H1 (cell line): Measurements from ENCODE around the gene RSAD1.

ENCODE experiments used
- NANOG ChIP-seq: IDR thresholded peaks from 2 replicates; pipeline ENCODE4 v1.6.1; 2011; ENCODE audit warnings: low read length, low read depth, mild to moderate bottlenecking, inconsistent platforms; ENCODE audit not compliant: insufficient read depth, poor library complexity, severe bottlenecking
- TF ChIP-seq, protein P1 (sequence below), 3 experiments: IDR thresholded peaks; 1 replicate in 2 of 3; 2 replicates in 1 of 3; pipeline versions ENCODE4 v1.5.1 to v1.6.1; 2011; ENCODE audit warnings: low read length in 3 of 3, mild to moderate bottlenecking in 3 of 3, inconsistent platforms in 2 of 3, low read depth in 1 of 3, moderate library complexity in 1 of 3; ENCODE audit not compliant: insufficient read depth in 1 of 3; ENCODE audit errors: control extremely low read depth in 1 of 3
- TF ChIP-seq, protein P2 (sequence below): IDR thresholded peaks from 2 replicates; pipeline ENCODE4 v1.6.1; 2011; ENCODE audit warnings: low read depth, mild to moderate bottlenecking, low read length; ENCODE audit not compliant: insufficient read depth
- TF ChIP-seq, protein P3 (sequence below): fragments of 300-600 bp; sonication (generic); IDR thresholded peaks from 2 replicates; pipeline ENCODE4 v1.7.1; 2012; ENCODE audit warnings: low read length, moderate library complexity, mild to moderate bottlenecking, inconsistent platforms; ENCODE audit not compliant: insufficient replicate concordance

DNA sequence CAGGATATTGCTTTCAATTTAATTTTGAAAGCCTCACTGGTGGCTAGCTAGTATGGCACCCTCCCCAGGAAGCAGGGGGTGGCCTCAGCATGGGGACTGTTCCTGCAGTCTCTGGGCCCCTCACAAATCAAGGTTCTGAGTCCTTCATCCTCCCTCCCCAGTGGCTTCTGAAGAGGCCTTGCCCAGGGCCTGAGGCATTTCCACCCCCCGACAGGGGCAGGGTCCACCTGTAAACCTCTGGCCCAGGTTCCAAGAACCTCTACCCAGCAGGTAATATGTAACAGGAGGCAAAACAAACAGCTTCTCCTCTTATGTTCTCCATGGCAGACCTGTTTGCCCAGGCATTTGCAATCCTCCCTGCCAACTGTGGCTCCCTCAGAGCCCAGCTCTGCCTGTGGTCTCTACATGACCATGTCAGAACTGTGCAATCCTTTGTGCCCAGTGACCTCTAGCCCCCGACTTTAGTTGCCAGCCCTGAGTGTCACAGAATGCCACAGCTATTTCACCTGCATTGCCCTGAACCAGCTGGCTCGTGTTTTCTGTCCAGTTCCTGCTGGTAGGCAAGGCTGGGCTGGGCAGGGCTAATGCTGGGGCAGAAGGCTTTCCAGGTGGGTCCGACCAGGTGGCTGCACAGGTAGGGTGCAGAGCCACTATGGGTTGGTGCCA lies 38.4 kb upstream of the RSAD1 start:
- TF ChIP-seq NANOG: no peak
- TF ChIP-seq, protein P1, sequence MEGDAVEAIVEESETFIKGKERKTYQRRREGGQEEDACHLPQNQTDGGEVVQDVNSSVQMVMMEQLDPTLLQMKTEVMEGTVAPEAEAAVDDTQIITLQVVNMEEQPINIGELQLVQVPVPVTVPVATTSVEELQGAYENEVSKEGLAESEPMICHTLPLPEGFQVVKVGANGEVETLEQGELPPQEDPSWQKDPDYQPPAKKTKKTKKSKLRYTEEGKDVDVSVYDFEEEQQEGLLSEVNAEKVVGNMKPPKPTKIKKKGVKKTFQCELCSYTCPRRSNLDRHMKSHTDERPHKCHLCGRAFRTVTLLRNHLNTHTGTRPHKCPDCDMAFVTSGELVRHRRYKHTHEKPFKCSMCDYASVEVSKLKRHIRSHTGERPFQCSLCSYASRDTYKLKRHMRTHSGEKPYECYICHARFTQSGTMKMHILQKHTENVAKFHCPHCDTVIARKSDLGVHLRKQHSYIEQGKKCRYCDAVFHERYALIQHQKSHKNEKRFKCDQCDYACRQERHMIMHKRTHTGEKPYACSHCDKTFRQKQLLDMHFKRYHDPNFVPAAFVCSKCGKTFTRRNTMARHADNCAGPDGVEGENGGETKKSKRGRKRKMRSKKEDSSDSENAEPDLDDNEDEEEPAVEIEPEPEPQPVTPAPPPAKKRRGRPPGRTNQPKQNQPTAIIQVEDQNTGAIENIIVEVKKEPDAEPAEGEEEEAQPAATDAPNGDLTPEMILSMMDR (IDR thresholded peaks at IDR 0.05; ENCODE audit: control extremely low read depth in 1 of 3, insufficient read depth in 1 of 3, low read depth in 1 of 3, low read length in 3 of 3): no peak
- TF ChIP-seq, protein P2, sequence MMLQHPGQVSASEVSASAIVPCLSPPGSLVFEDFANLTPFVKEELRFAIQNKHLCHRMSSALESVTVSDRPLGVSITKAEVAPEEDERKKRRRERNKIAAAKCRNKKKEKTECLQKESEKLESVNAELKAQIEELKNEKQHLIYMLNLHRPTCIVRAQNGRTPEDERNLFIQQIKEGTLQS: no peak
- TF ChIP-seq, protein P3, sequence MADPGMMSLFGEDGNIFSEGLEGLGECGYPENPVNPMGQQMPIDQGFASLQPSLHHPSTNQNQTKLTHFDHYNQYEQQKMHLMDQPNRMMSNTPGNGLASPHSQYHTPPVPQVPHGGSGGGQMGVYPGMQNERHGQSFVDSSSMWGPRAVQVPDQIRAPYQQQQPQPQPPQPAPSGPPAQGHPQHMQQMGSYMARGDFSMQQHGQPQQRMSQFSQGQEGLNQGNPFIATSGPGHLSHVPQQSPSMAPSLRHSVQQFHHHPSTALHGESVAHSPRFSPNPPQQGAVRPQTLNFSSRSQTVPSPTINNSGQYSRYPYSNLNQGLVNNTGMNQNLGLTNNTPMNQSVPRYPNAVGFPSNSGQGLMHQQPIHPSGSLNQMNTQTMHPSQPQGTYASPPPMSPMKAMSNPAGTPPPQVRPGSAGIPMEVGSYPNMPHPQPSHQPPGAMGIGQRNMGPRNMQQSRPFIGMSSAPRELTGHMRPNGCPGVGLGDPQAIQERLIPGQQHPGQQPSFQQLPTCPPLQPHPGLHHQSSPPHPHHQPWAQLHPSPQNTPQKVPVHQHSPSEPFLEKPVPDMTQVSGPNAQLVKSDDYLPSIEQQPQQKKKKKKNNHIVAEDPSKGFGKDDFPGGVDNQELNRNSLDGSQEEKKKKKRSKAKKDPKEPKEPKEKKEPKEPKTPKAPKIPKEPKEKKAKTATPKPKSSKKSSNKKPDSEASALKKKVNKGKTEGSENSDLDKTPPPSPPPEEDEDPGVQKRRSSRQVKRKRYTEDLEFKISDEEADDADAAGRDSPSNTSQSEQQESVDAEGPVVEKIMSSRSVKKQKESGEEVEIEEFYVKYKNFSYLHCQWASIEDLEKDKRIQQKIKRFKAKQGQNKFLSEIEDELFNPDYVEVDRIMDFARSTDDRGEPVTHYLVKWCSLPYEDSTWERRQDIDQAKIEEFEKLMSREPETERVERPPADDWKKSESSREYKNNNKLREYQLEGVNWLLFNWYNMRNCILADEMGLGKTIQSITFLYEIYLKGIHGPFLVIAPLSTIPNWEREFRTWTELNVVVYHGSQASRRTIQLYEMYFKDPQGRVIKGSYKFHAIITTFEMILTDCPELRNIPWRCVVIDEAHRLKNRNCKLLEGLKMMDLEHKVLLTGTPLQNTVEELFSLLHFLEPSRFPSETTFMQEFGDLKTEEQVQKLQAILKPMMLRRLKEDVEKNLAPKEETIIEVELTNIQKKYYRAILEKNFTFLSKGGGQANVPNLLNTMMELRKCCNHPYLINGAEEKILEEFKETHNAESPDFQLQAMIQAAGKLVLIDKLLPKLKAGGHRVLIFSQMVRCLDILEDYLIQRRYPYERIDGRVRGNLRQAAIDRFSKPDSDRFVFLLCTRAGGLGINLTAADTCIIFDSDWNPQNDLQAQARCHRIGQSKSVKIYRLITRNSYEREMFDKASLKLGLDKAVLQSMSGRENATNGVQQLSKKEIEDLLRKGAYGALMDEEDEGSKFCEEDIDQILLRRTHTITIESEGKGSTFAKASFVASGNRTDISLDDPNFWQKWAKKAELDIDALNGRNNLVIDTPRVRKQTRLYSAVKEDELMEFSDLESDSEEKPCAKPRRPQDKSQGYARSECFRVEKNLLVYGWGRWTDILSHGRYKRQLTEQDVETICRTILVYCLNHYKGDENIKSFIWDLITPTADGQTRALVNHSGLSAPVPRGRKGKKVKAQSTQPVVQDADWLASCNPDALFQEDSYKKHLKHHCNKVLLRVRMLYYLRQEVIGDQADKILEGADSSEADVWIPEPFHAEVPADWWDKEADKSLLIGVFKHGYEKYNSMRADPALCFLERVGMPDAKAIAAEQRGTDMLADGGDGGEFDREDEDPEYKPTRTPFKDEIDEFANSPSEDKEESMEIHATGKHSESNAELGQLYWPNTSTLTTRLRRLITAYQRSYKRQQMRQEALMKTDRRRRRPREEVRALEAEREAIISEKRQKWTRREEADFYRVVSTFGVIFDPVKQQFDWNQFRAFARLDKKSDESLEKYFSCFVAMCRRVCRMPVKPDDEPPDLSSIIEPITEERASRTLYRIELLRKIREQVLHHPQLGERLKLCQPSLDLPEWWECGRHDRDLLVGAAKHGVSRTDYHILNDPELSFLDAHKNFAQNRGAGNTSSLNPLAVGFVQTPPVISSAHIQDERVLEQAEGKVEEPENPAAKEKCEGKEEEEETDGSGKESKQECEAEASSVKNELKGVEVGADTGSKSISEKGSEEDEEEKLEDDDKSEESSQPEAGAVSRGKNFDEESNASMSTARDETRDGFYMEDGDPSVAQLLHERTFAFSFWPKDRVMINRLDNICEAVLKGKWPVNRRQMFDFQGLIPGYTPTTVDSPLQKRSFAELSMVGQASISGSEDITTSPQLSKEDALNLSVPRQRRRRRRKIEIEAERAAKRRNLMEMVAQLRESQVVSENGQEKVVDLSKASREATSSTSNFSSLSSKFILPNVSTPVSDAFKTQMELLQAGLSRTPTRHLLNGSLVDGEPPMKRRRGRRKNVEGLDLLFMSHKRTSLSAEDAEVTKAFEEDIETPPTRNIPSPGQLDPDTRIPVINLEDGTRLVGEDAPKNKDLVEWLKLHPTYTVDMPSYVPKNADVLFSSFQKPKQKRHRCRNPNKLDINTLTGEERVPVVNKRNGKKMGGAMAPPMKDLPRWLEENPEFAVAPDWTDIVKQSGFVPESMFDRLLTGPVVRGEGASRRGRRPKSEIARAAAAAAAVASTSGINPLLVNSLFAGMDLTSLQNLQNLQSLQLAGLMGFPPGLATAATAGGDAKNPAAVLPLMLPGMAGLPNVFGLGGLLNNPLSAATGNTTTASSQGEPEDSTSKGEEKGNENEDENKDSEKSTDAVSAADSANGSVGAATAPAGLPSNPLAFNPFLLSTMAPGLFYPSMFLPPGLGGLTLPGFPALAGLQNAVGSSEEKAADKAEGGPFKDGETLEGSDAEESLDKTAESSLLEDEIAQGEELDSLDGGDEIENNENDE: no peak
